Left renal pelvis (tissue), 4 donors: ENCODE measurements around the gene LRRC61. TPM values are rescaled to one million over a fixed set of nuclear protein-coding genes. Genes with fewer than 3 reads are reported as not detected.
"Not testable (repeated sequence)": the region's sequence is repeated elsewhere in the genome, so short reads cannot be mapped to it uniquely, and the experiment has no call there.

Experiments used
- DNase-seq, 4 donors: peaks; one replicate each; pipeline ENCODE4 v3.0.0-alpha.2; 2013; ENCODE audit warnings: low read depth in 4 of 4, low spot score in 3 of 4
- polyA plus RNA-seq, 4 donors: library from polyadenylated mRNA; unstranded; fragments of 120-200 nt; gene quantifications; one replicate each; pipeline ENCODE4 v1.2.1, GENCODE V29; 2013; ENCODE audit not compliant: insufficient read length in 4 of 4

LRRC61 gene
- polyA plus RNA-seq, 4 donors: 13.0 to 30.0 (median 22.4) TPM

GRCh38 chr7:150307129-150307528 is 16.0 kb upstream of the LRRC61 start:
- no peak for DNase-seq

GRCh38 chr7:150307904-150308303 is 15.3 kb upstream of the LRRC61 start:
- DNase-seq: no peak

- DNase-seq: no peak
Measured at GRCh38 chr7:150308575-150308974, 14.6 kb upstream of the LRRC61 start.

- DNase-seq: no peak
Measured at GRCh38 chr7:150311146-150311545, 12.0 kb upstream of the LRRC61 start.

- no peak for DNase-seq
Measured at GRCh38 chr7:150311711-150312110, 11.4 kb upstream of the LRRC61 start.

- DNase-seq: not testable (repeated sequence)
Measured at GRCh38 chr7:150312649-150313366, 10.3 kb upstream of the LRRC61 start.

- DNase-seq: no peak
Measured at GRCh38 chr7:150313367-150313809, 9.8 kb upstream of the LRRC61 start.

- DNase-seq: no peak
Measured at GRCh38 chr7:150313870-150314269, 9.3 kb upstream of the LRRC61 start.

GRCh38 chr7:150314639-150315239 is 8.4 kb upstream of the LRRC61 start:
- DNase-seq: no peak

GRCh38 chr7:150316987-150317386 is 6.2 kb upstream of the LRRC61 start:
- not testable (repeated sequence) for DNase-seq

GRCh38 chr7:150317748-150318444 is 5.3 kb upstream of the LRRC61 start:
- DNase-seq: no peak

GRCh38 chr7:150321788-150322113 is 1.4 kb upstream of the LRRC61 start:
- no peak for DNase-seq

GRCh38 chr7:150322114-150322832 is 882 bp upstream of the LRRC61 start:
- DNase-seq: no peak

- no peak for DNase-seq
Measured at GRCh38 chr7:150323682-150324372, 672 bp downstream of the LRRC61 start.

GRCh38 chr7:150324373-150324961 is 1.3 kb downstream of the LRRC61 start:
- no peak for DNase-seq

GRCh38 chr7:150325110-150325611 is 2.0 kb downstream of the LRRC61 start:
- DNase-seq: no peak

GRCh38 chr7:150325901-150326300 is 2.7 kb downstream of the LRRC61 start:
- no peak for DNase-seq

- no peak for DNase-seq
Measured at GRCh38 chr7:150326657-150327268, 3.6 kb downstream of the LRRC61 start.

GRCh38 chr7:150327308-150327707 is 4.2 kb downstream of the LRRC61 start:
- DNase-seq: no peak
